ELR (cell line): ENCODE results near the gene KCNQ1.

ENCODE experiments used
- DNase-seq: peaks from one replicate; pipeline ENCODE4 v3.0.0-alpha.2; 2015; ENCODE audit warnings: low read depth

Gene KCNQ1

DNA sequence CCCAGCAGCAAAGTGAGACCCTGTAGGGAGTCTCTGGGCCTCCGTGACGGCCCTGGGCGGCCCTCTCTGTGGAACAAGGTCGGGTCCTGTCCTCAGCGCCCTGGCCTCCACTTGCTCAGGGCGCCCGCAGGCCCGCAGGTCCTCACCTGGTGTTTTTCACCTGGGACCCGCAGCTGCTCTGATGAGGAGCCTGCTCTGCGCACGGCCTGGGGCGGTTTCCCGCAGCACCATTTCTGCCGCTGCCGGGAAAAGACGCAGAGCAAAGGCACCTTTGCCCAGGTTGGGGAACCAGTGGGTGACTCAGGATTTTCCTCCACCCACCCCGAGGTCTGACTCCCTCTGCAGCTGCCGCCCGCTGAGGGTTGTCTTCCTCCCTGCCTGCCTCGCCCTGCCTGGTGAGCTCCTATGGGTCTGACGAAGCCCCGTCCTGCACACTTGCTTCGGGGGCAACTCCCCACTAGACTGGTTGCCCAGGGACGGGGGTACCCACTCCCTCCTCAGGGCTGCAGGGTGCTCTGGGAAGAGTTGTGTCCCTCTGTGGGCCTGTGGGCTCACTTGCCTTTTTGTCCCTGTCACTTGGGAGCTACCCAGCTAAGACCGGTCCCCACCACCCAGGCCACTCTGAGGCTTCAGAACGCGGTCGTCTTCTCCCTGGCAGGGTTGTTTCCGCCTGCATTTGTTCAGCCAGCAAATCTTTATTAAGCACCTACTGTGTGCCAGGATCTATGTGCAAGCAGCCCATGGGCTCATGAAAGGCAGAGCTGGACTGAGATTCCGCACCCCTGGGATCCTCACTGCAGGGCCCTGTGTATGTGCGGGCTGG, 89.5 kb downstream of the KCNQ1 start:
- DNase-seq = peak; percentile 60

- no peak for DNase-seq
These were observed 90.3 kb downstream of the KCNQ1 start for GRCh38 chr11:2534957-2535672.

DNA sequence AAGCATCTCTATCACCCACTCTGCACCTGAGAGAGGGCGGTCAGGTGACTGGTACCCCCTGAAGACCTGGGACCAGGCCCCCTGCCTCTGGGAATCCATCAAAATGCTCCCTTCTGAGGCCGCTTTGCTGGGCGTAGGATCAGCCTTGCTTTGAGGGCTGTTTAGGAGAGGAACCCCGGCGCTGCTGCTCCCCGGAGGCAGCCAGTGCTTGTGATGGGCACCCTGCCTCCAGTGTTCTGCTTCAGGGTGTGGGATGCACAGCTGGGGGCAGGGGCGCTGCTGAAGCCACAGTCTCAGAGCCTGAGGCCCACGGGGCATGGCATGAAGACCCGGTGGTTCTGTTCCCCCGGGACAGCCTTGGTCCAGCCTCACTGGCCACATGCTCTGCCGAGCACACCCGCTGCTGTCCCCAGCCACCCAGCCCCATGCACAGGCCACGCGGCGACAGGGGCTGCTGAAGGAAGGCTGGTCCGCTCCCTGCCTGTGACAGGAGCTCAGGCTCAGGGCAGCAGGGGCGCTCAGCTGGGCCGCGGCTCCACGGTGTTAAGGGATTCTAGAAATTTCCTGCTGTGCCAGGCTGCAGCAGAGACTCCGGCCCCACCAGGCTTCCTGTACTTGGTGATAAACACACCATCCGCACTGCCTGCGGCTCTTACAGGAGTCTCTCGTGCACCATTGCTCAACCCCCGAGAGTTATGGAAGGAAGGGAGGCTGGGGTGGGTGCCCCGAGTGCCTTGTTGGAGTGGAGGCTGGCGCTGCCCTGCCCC, 91.0 kb downstream of the KCNQ1 start:
- no peak for DNase-seq

GRCh38 chr11:2536440-2536989, 91.7 kb downstream of the KCNQ1 start:
- DNase-seq = no peak

DNA sequence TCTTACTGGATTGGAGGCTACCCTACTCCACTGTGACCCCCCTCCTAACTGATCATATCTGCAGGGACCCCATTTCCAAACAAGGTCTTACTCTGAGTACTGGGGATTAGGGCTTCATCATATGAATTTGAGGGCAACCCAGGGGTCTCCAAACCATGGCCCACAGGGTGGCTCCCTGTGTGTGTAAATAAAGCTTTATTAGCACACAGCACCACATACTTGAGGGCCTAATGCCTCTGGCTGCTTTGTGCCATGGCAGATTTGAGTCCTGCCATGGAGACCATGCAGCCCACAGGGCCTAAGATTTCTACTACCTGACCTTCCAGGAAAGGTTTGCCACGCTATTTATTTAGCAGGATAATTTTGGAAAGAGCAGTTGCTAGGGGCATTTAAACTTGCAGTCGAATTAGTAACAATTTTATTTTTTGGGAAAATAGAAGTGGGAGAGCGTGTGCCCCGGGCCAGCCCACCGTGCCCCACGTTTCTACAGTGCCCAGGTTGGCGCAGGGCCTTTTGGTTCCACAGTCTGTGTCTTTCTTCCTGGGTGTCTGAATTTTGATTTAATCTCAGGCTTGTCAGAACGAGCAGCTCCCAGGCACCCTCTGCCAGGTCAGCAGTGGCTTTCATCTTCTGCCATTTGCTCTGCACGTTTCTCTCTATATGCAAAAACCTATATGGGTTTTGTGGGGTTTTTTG, 92.3 kb downstream of the KCNQ1 start:
- no peak for DNase-seq

DNA sequence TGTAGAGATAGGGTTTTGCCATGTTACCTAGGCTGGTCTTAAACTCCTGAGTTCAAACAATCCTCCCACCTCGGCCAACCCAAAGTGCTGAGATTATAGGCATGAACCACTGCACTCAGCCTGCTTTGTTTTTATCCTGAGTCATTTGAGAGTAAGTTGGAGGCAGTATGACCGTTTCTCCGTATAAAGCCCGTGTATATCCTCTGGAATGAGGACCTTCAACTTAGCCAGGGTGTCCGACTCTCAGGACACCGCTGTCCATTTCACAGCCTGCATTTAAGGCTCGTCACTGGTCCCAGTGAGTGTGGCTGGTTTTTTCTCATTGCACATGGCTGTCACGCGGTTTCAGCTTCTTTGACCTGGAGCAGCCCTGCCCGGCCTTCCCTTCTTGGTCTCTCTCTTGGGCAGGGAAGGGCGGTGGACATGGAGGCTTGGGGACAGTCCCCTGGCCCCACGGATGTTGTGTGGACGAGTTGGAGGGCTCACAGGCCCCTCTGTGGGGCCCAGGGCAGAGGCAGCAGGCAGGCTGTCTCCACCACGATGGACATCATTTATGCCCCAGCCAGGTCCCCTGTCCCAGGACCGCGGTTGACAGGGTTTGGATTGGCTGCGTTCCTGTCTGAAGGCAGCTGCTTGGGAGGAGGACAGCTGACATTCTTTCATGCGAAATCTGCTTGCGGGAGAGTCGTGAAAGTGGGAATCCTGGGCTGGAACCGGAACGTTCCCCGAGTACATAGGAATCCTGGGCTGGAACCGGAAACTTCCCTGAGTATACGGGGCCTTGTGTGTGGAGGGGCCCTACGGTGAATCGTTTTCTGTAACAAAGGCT, 93.3 kb downstream of the KCNQ1 start:
- DNase-seq = no peak

DNA sequence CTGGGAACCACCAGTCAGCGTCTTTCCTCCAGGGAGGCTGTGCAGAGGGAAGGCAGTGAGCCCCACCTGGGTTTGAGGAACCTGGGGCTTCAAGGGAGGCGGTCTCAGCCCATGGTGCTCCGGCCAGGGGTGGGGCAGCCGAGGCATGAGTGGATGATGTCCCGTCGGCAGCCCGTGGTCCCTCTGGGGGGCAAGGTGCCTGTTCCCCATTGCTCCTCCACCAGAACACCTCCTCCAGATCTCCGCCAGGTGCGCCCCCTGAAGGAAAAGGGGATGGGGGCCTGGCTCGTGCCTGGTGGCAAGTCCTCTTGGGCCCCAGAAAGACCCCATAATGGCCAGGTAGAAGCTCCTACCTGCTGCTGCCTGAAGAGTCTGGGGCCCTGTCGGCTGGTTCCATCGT, 94.1 kb downstream of the KCNQ1 start:
- no peak for DNase-seq

DNA sequence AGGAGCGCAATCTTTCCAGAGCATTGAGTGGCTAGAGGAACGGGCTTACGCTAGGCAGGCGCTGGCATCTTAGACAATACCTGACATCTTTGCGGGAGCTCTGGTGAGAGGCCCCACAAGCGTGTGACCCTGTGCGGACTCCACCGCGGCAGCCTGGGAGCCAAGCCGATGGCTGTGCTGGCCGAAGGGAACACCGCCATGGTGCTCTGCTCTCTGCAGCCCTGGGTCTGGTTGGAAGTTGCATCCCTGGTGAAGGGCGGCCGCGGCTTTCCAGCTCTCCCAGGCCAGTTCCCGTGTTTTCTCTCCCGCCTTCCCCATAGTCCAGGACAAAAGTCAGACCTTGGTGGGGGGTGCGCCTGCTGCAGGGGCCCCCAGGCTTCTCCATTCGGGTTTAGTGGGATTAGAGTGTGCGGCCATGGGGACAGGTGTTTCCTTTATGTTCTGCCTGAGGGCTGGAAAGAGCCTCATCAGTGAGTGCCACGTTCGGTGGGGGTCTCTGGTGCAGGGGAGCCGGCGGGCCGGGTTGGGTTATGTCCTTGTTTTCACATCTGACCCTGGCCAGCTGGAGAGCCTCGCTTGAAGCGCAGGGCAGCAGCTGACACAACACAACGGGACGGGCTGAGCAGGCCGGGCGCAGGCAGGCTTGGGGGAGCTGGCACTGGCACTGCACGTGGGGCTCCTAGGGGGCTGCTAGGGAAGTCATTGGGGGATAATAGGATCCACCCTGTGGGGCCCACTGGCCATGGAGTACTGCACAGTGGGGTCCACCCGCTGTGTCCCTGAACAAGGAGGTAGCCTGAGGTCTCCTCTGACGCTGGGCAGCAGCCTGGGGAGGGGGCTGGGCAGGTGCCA, 94.8 kb downstream of the KCNQ1 start:
- no peak for DNase-seq

GRCh38 chr11:2540223-2540991, 95.6 kb downstream of the KCNQ1 start:
- no peak for DNase-seq

GRCh38 chr11:2540992-2541680, 96.3 kb downstream of the KCNQ1 start:
- DNase-seq = no peak

GRCh38 chr11:2541881-2542361, 97.1 kb downstream of the KCNQ1 start:
- no peak for DNase-seq

- DNase-seq = no peak
These were observed 97.6 kb downstream of the KCNQ1 start for GRCh38 chr11:2542406-2542805.

DNA sequence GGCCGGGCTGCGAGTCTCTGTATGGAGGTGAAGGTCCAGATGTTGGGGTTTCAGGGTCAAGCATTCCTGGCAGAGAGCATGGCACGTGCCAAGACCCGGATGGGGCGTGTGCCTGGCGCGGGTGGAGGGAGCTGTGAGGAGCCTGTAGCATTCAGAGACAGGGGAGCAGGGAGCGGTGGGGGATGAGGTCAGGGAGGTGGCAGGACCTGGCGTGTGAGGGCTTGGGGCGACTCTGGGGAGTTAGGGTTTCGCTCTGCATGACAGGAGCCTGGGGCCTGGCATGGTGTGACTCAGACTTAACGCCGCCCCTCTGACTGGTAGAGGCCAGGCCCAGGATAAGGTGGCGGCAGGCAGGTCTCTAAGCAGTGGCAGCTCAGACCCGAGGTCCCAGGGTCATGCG, 103.0 kb downstream of the KCNQ1 start:
- no peak for DNase-seq

DNA sequence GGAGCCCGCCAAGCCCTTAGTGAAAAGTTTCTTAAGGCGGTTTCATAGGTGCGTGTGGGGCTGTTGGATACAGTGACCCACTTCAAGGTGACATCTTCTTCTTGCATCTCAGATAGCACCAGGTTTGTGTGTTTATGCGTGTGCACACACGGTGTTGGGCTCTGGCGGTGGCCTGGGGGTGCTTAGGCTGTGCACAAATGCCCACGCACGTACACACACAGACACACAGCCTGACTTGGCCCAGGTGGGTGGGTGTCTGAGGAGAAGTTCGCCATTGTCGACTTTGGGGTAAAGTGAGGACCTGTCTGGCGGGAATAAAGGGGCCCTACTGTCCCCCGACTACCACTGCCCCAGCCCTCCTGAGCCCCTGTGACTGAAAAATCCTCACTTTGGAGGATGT, 103.8 kb downstream of the KCNQ1 start:
- DNase-seq = no peak

DNA sequence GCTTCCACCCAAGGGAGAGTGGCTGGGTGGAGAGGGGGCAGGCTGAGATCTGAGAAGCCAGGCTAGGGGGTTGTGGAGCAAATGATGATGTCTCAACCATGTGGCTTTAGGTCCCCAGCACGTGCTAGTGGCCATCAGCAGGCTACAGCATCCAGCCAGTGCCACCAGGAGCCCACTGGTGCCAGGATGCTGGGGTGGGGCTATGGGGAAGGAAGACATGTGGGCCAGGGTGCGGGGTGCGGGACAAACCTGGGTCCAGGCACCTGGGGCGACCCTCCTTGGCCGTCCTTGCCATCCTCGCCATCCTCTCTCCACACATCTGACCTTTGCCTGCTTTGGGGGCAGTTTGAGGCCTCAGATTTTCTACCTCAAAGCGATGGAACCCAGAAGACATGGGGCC, 104.3 kb downstream of the KCNQ1 start:
- DNase-seq = no peak

GRCh38 chr11:2549491-2549875, 104.7 kb downstream of the KCNQ1 start:
- DNase-seq = no peak

DNA sequence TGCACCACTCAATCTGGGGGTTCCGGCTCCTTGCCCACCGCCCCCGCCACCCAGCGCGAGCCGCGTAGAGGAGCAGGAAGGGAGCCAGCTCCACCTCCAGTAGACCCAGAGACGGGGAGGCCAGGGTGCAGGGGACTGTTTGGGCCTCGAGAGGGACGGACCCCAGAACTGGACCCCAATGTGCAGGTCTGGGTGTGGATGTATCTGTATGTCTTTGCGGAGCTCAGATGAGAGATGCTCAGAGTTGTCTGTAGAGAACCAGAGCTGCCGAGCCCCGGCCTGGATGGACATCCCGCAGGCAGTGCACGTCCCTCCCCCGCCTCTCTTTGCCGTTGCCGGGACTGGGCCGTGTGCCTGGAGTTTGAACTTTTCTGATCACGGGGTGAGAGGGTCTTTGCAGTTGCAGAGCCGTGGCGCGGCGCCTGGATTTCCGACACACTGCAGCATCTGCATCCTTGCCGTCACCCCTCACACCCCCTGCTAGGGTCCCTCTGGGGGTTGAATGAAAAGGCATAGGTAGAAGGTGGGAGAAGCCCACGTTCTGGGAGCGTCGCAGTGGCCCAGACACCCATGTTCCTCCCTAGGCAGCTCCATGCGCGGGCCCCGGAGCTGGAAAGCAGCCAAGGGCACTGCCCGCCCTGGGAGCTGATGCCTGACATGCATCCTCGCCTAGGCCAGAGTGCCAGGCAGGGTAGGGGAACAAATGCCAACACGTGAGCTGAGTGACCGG, 105.2 kb downstream of the KCNQ1 start:
- no peak for DNase-seq

DNA sequence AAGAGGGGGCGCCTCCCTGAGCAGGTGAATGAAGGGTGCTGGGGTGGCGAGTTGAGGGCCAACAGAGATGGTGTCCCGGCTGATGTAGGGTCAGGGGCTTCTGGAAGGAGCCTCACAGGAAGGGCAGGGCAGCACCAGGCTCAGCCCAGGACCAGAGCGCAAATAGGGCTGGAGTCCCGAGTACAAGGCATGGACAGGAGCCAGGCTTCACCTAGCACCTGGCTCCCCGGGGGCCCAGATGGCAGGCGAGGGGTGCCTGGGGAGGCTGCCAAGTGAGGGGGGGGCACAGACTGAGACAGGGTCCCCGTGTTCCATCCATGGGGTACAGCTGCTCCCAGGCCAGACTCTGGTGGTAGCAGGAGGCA, 105.8 kb downstream of the KCNQ1 start:
- DNase-seq = no peak
